Psoas muscle (tissue), 8 donors: ENCODE measurements around the gene CYP2W1. TPM values are rescaled to one million over a fixed set of nuclear protein-coding genes. Genes with fewer than 3 reads are reported as not detected.

Experiments
- ATAC-seq, 4 donors: fragments of 200-7000 bp; cut with Tn5 transposase; one replicate each; pipeline ENCODE4 v1.9.1; 2020; ENCODE audit warnings: moderate library complexity in 3 of 4, mild to moderate bottlenecking in 2 of 4
- DNase-seq, 2 donors: peaks; one replicate each; pipeline ENCODE4 v3.0.0-alpha.2; 2020
- H3K27ac ChIP-seq: fragments of 200-600 bp; one replicate; pipeline ENCODE4 v1.8.0; 2022
- H3K27me3 ChIP-seq, 3 donors: fragments of 200-600 bp in 1 of 3; one replicate each; pipeline versions ENCODE4 v1.6.1 to v1.8.0; 2013 to 2022; ENCODE audit warnings: low read length in 2 of 3, mild to moderate bottlenecking in 2 of 3, moderate library complexity in 1 of 3; ENCODE audit not compliant: insufficient read depth in 3 of 3
- H3K36me3 ChIP-seq, 2 donors: fragments of 200-600 bp in 1 of 2; one replicate each; pipeline versions ENCODE4 v1.6.1 to v1.8.0; 2013 to 2022; ENCODE audit warnings: low read depth in 1 of 2, mild to moderate bottlenecking in 1 of 2, moderate library complexity in 1 of 2; ENCODE audit not compliant: insufficient read depth in 1 of 2
- H3K4me1 ChIP-seq: fragments of 200-600 bp; one replicate; pipeline ENCODE4 v1.8.0; 2022
- H3K4me3 ChIP-seq: fragments of 200-600 bp; one replicate; pipeline ENCODE4 v1.8.0; 2022; ENCODE audit warnings: mild to moderate bottlenecking
- H3K9me3 ChIP-seq: fragments of 200-600 bp; one replicate; pipeline ENCODE4 v1.8.0; 2022
- CTCF ChIP-seq: fragments of 200-600 bp; IDR thresholded peaks from one replicate; pipeline ENCODE4 v1.8.0; 2022; ENCODE audit warnings: antibody characterized with exemption
- WGBS, 3 donors: extraction: QIAGEN DNeasy Blood & Tissue Kit; methylation state at CpG; one replicate each; pipeline versions ENCODE4 v1.1.6 to v1.1.7; 2013; 5-methylcytosine and 5-hydroxymethylcytosine counted together
- intact Hi-C, 2 donors: fragments of 100-400 bp; cut with DNase I; formaldehyde crosslinking; loops; one replicate each; pipeline versions ENCODE4 v1.11.0 to v1.14.2; 2022
- polyA plus RNA-seq, 3 donors: library from polyadenylated mRNA; stranded (reverse); fragments of 200-250 nt; gene quantifications; one replicate each; pipeline ENCODE4 v1.2.3, GENCODE V29; 2013
- total RNA-seq, 4 donors: library from RNA; stranded (reverse); fragmentation: NEBNext Ultra II Directional in 2 of 4; extraction: Animal tissue kit (Norgen Biotek cat#: 25700) in 2 of 4; gene quantifications; one replicate each; pipeline versions ENCODE4 v1.2.1 to v1.2.4, GENCODE V29; 2021 to 2023
- donor health status: healthy with polysubstance abuse.
- donor health status: DM: no; HTN: no; CAD: no; lungs with moderate emphysema.
- donor health status: Bipolar disorder and iron deficiency.
- donor health status: healthy.
- donor health status: DM: yes; HTN: yes; CAD: no.
- donor health status: DM: no; HTN: no; CAD: no.
- donor health status: DM: no; HTN: no; CAD: no.
- donor health status: DM: yes; HTN: yes; CAD: no.

The CYP2W1 gene
- total and polyA plus RNA-seq, 7 donors, result not detected

- H3K9me3 ChIP-seq, result no peaks in the 10 kb centered on the region
- no peak overlapping the region for H3K27ac ChIP-seq
- ATAC-seq, result no peak
- peaks cover 24% of the 10 kb centered on the region for H3K4me1 ChIP-seq
- intact Hi-C loops, result no loop called here
- TF ChIP-seq CTCF, result no peak
- H3K4me3 ChIP-seq, result no peak overlapping the region
- no peaks in the 10 kb centered on the region for H3K27me3 ChIP-seq
- no peak for DNase-seq
- peaks cover 0 to 60% of the 10 kb centered on the region in 2 donors for H3K36me3 ChIP-seq
- 82 to 89% (median 83%) methylated on average over 12 of the region's 12 CpGs for WGBS, 3 donors
Measured at GRCh38 chr7:972110-972509, 10.9 kb upstream of the CYP2W1 start.

GRCh38 chr7:972676-973309 is 10.2 kb upstream of the CYP2W1 start:
- intact Hi-C loops, result no loop called here
- no peak for DNase-seq
- ATAC-seq, result no peak
- Histone ChIP-seq H3K36me3 (peaks cover 0 to 54% of the 10 kb centered on the region in 2 donors), H3K9me3 (no peaks in the 10 kb centered on the region), H3K27ac (no peak overlapping the region), H3K27me3 (no peaks in the 10 kb centered on the region), H3K4me3 (no peak overlapping the region), H3K4me1 (peaks cover 24% of the 10 kb centered on the region)
- WGBS, 3 donors, result 80 to 84% (median 80%) methylated on average over 10 of the region's 10 CpGs
- TF ChIP-seq CTCF, result no peak

- Histone ChIP-seq H3K27me3 (no peaks in the 10 kb centered on the region), H3K9me3 (no peaks in the 10 kb centered on the region), H3K27ac (no peak overlapping the region), H3K4me1 (peaks cover 24% of the 10 kb centered on the region), H3K36me3 (peaks cover 0 to 48% of the 10 kb centered on the region in 2 donors), H3K4me3 (no peak overlapping the region)
- WGBS, 3 donors, result 69 to 85% (median 73%) methylated on average over 9 of the region's 9 CpGs
- intact Hi-C loops, result no loop called here
- TF ChIP-seq CTCF, result no peak
- DNase-seq (no peak), ATAC-seq (no peak)
Measured at GRCh38 chr7:973312-973711, 9.7 kb upstream of the CYP2W1 start.

GRCh38 chr7:974172-974571 is 8.8 kb upstream of the CYP2W1 start:
- peaks cover 0 to 40% of the 10 kb centered on the region in 2 donors for H3K36me3 ChIP-seq
- intact Hi-C loops, result no loop called here
- peaks cover 24% of the 10 kb centered on the region for H3K4me1 ChIP-seq
- peak overlapping the region; percentile 100 for H3K4me3 ChIP-seq
- no peaks in the 10 kb centered on the region for H3K27me3 ChIP-seq
- H3K9me3 ChIP-seq, result no peaks in the 10 kb centered on the region
- no peak for TF ChIP-seq CTCF
- DNase-seq (no peak), ATAC-seq (no peak)
- 35 to 42% (median 39%) methylated on average over 7 of the region's 7 CpGs for WGBS, 3 donors
- no peak overlapping the region for H3K27ac ChIP-seq
